HAP-1 (cell line): ENCODE measurements around the gene GPC5.
A peak's percentile ranks its signal among the peaks of the same experiment; 100 is the strongest.

Experiments
- DNase-seq, 2 experiments: peaks; one replicate each; pipeline ENCODE4 v3.0.0-alpha.2; 2016 to 2020; ENCODE audit warnings: low spot score in 2 of 2
- H3K27me3 ChIP-seq: fragments of 250-450 bp; sonication (Bioruptor Pico); 2 replicates; pipeline ENCODE4 v1.5.1; 2020; ENCODE audit warnings: low read depth, mild to moderate bottlenecking, moderate library complexity
- H3K36me3 ChIP-seq: fragments of 250-450 bp; sonication (Bioruptor Pico); replicated peaks from 2 replicates; pipeline ENCODE4 v1.5.1; 2020; ENCODE audit warnings: mild to moderate bottlenecking
- H3K4me1 ChIP-seq: fragments of 250-450 bp; sonication (Bioruptor Pico); 2 replicates; pipeline ENCODE4 v1.5.1; 2020; ENCODE audit warnings: mild to moderate bottlenecking
- H3K4me3 ChIP-seq: fragments of 250-450 bp; sonication (Bioruptor Pico); 2 replicates; pipeline ENCODE4 v1.5.1; 2020; ENCODE audit warnings: mild to moderate bottlenecking, moderate library complexity
- H3K9me3 ChIP-seq: fragments of 250-450 bp; sonication (Bioruptor Pico); 2 replicates; pipeline ENCODE4 v1.5.1; 2020; ENCODE audit warnings: mild to moderate bottlenecking, moderate library complexity
- in situ Hi-C: fragments of 300-500 bp; cut with MboI; formaldehyde crosslinking; loops from 3 replicates; pipeline ENCODE4 v1.14.3; 2020; ENCODE audit warnings: low sequenced_read_pairs, inconsistent platforms, mixed read lengths

The GPC5 gene

GRCh38 chr13:91359111-91359510 is 39.3 kb upstream of the GPC5 start:
- no peak overlapping the region for H3K4me3 ChIP-seq
- peaks cover 15% of the 10 kb centered on the region for H3K4me1 ChIP-seq
- in situ Hi-C loops = no loop called here
- no peaks in the 10 kb centered on the region for H3K9me3 ChIP-seq
- H3K36me3 ChIP-seq = peaks cover 34% of the 10 kb centered on the region
- DNase-seq = no peak
- H3K27me3 ChIP-seq = no peaks in the 10 kb centered on the region

GRCh38 chr13:91359631-91360030 is 38.8 kb upstream of the GPC5 start:
- Histone ChIP-seq H3K27me3 (no peaks in the 10 kb centered on the region), H3K4me1 (peaks cover 15% of the 10 kb centered on the region), H3K9me3 (no peaks in the 10 kb centered on the region), H3K4me3 (no peak overlapping the region), H3K36me3 (peaks cover 29% of the 10 kb centered on the region)
- in situ Hi-C loops = no loop called here
- no peak for DNase-seq

GRCh38 chr13:91360246-91360751 is 38.1 kb upstream of the GPC5 start:
- no peak for DNase-seq
- Histone ChIP-seq H3K36me3 (peaks cover 22% of the 10 kb centered on the region), H3K9me3 (no peaks in the 10 kb centered on the region), H3K27me3 (no peaks in the 10 kb centered on the region), H3K4me1 (peaks cover 15% of the 10 kb centered on the region), H3K4me3 (no peak overlapping the region)
- in situ Hi-C loops = no loop called here

GRCh38 chr13:91361755-91362271 is 36.6 kb upstream of the GPC5 start:
- H3K4me3 ChIP-seq = no peak overlapping the region
- peaks cover 7% of the 10 kb centered on the region for H3K36me3 ChIP-seq
- no peaks in the 10 kb centered on the region for H3K27me3 ChIP-seq
- no peak for DNase-seq
- H3K9me3 ChIP-seq = no peaks in the 10 kb centered on the region
- in situ Hi-C loops = no loop called here
- H3K4me1 ChIP-seq = peaks cover 15% of the 10 kb centered on the region

GRCh38 chr13:91362908-91363307 is 35.5 kb upstream of the GPC5 start:
- no peak for DNase-seq
- Histone ChIP-seq H3K4me3 (no peak overlapping the region), H3K27me3 (no peaks in the 10 kb centered on the region), H3K36me3 (peaks cover 7% of the 10 kb centered on the region), H3K4me1 (peaks cover 15% of the 10 kb centered on the region), H3K9me3 (no peaks in the 10 kb centered on the region)
- in situ Hi-C loops = no loop called here

GRCh38 chr13:91368101-91368500 is 30.3 kb upstream of the GPC5 start:
- Histone ChIP-seq H3K9me3 (no peaks in the 10 kb centered on the region), H3K36me3 (peaks cover 4% of the 10 kb centered on the region; the same call in 1 of the 2 replicates), H3K27me3 (no peaks in the 10 kb centered on the region), H3K4me3 (no peak overlapping the region), H3K4me1 (peaks cover 20% of the 10 kb centered on the region)
- in situ Hi-C loops = no loop called here
- no peak for DNase-seq

GRCh38 chr13:91368676-91369440 is 29.6 kb upstream of the GPC5 start:
- Histone ChIP-seq H3K9me3 (no peaks in the 10 kb centered on the region), H3K4me1 (peaks cover 20% of the 10 kb centered on the region), H3K4me3 (no peak overlapping the region), H3K36me3 (no peaks in the 10 kb centered on the region), H3K27me3 (no peaks in the 10 kb centered on the region)
- DNase-seq = no peak
- in situ Hi-C loops = no loop called here

- Histone ChIP-seq H3K4me1 (peaks cover 20% of the 10 kb centered on the region), H3K36me3 (no peaks in the 10 kb centered on the region), H3K9me3 (no peaks in the 10 kb centered on the region), H3K27me3 (no peaks in the 10 kb centered on the region), H3K4me3 (no peak overlapping the region)
- in situ Hi-C loops = no loop called here
- DNase-seq = peak in 1 of 2 experiments; percentile 32
Observed at GRCh38 chr13:91369441-91369831, 29.0 kb upstream of the GPC5 start.

GRCh38 chr13:91370501-91370900 is 27.9 kb upstream of the GPC5 start:
- Histone ChIP-seq H3K4me1 (peaks cover 20% of the 10 kb centered on the region), H3K9me3 (no peaks in the 10 kb centered on the region), H3K4me3 (no peak overlapping the region), H3K36me3 (no peaks in the 10 kb centered on the region), H3K27me3 (no peaks in the 10 kb centered on the region)
- peak in 1 of 2 experiments; percentile 62 for DNase-seq
- in situ Hi-C loops = no loop called here

- H3K36me3 ChIP-seq = no peaks in the 10 kb centered on the region
- no peak overlapping the region for H3K4me3 ChIP-seq
Observed at GRCh38 chr13:91372911-91373310, 25.5 kb upstream of the GPC5 start.

GRCh38 chr13:91375116-91375729 is 23.2 kb upstream of the GPC5 start:
- H3K36me3 ChIP-seq = no peaks in the 10 kb centered on the region
- in situ Hi-C loops = loop anchor here (25.0 kb wide), 1 partner anchor 337 kb away; no protein-coding TSS in a partner anchor
- H3K4me3 ChIP-seq = no peak overlapping the region
- no peaks in the 10 kb centered on the region for H3K27me3 ChIP-seq
- no peak for DNase-seq
- no peaks in the 10 kb centered on the region for H3K9me3 ChIP-seq
- H3K4me1 ChIP-seq = peaks cover 8% of the 10 kb centered on the region

More at GRCh38 chr13:91372911-91373310, 25.5 kb upstream of the GPC5 start:
- in situ Hi-C loops = no loop called here
- peaks cover 20% of the 10 kb centered on the region for H3K4me1 ChIP-seq
- H3K9me3 ChIP-seq = no peaks in the 10 kb centered on the region
- H3K27me3 ChIP-seq = no peaks in the 10 kb centered on the region
- DNase-seq = no peak

GRCh38 chr13:91381371-91381770 is 17.1 kb upstream of the GPC5 start:
- peaks cover 5% of the 10 kb centered on the region for H3K27me3 ChIP-seq
- H3K36me3 ChIP-seq = no peaks in the 10 kb centered on the region
- H3K4me1 ChIP-seq = no peaks in the 10 kb centered on the region
- in situ Hi-C loops = loop anchor here (25.0 kb wide), 1 partner anchor 331 kb away; no protein-coding TSS in a partner anchor
- H3K4me3 ChIP-seq = no peak overlapping the region
- no peak for DNase-seq
- no peaks in the 10 kb centered on the region for H3K9me3 ChIP-seq

- Histone ChIP-seq H3K9me3 (no peaks in the 10 kb centered on the region), H3K36me3 (no peaks in the 10 kb centered on the region), H3K4me1 (no peaks in the 10 kb centered on the region), H3K27me3 (peaks cover 5% of the 10 kb centered on the region), H3K4me3 (no peak overlapping the region)
- no peak for DNase-seq
- in situ Hi-C loops = loop anchor here (25.0 kb wide), 1 partner anchor 328 kb away; no protein-coding TSS in a partner anchor
Observed at GRCh38 chr13:91383836-91384235, 14.6 kb upstream of the GPC5 start.

GRCh38 chr13:91384896-91385295 is 13.5 kb upstream of the GPC5 start:
- Histone ChIP-seq H3K27me3 (peaks cover 5% of the 10 kb centered on the region), H3K4me3 (no peak overlapping the region), H3K4me1 (no peaks in the 10 kb centered on the region), H3K36me3 (no peaks in the 10 kb centered on the region), H3K9me3 (no peaks in the 10 kb centered on the region)
- DNase-seq = no peak
- in situ Hi-C loops = loop anchor here (25.0 kb wide), 1 partner anchor 327 kb away; no protein-coding TSS in a partner anchor
